ENCODE measurements around the gene CEP128.
A peak's percentile ranks its signal among the peaks of the same experiment; 100 is the strongest.

Gene CEP128

DNA sequence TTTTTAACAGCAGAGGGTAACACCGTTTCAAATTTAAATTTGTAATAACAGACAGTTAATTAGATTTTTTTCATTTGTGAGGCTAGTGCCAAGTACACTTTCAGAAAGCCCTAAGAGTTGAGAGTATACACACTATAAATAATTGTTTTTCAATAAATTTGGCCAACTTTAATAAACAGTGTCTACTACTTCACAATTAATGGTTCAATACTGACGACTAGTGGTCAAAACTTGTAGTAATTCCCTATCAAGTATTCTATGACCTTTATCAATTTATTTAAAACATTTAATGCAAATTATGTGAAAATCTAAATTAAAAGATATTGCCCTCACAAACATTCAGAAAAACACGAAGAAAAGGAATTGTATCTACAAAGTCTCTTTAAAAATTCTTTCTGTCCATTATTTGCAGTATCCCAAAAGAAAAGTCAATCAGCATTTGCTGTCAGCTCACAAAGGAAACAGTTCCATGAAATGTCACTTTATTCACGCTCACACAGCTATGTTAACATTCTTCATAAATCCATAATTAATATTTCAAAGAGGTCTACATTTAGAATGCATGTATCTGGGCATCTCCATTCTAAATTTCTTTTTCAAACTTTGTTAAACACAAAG, 91.2 kb downstream of the CEP128 start:
- Histone ChIP-seq H3K36me3 (ENCODE audit: insufficient read depth, low read length) (no peaks in the 10 kb centered on the region), H3K9me3 (ENCODE audit: low read depth, low read length) (no peaks in the 10 kb centered on the region), H3K9ac (ENCODE audit: insufficient read length) (no peak overlapping the region), H3K27ac (no peak overlapping the region), H3K4me3 (no peak overlapping the region)
- no peak for TF ChIP-seq POLR2AphosphoS5 (IDR thresholded peaks at IDR 0.05; ENCODE audit: borderline replicate concordance, low read depth, low read length)
- TF ChIP-seq FOXP2 (optimal IDR thresholded peaks at IDR 0.05; ENCODE audit: control extremely low read depth, extremely low read length, insufficient read depth) = no peak
- TF ChIP-seq EZH2 (IDR thresholded peaks at IDR 0.05) = no peak
- DNase-seq (ENCODE audit: low read depth, low spot score) = peak; percentile 16

DNA sequence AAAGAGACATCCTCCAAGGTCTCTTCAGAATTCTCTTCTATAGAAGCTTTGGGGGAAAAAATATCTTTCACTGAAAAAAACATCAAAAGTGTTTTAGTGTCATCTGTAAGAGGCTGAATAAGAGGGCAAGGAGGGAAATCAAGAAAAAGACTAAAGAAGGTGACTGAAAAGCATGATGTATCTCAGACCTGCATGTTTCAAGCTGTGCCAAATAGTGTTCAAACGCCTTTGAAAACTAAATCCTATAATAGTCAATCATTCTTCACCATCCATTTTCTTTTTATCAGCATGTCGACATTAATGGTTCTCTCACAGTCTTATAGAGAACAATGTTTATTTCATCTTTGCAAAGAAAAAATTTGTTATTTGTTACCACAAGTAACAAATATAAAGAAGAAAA, 94.5 kb downstream of the CEP128 start:
- no peaks in the 10 kb centered on the region for H3K36me3 ChIP-seq (ENCODE audit: insufficient read depth, low read length)
- no peak overlapping the region for H3K4me3 ChIP-seq
- H3K9me3 ChIP-seq (ENCODE audit: low read depth, low read length) = no peaks in the 10 kb centered on the region
- TF ChIP-seq EZH2 (IDR thresholded peaks at IDR 0.05) = no peak
- no peak for TF ChIP-seq POLR2AphosphoS5 (IDR thresholded peaks at IDR 0.05; ENCODE audit: borderline replicate concordance, low read depth, low read length)
- no peak for TF ChIP-seq FOXP2 (optimal IDR thresholded peaks at IDR 0.05; ENCODE audit: control extremely low read depth, extremely low read length, insufficient read depth)
- H3K27ac ChIP-seq = no peak overlapping the region
- DNase-seq (ENCODE audit: low read depth, low spot score) = no peak
- H3K9ac ChIP-seq (ENCODE audit: insufficient read length) = no peak overlapping the region

DNA sequence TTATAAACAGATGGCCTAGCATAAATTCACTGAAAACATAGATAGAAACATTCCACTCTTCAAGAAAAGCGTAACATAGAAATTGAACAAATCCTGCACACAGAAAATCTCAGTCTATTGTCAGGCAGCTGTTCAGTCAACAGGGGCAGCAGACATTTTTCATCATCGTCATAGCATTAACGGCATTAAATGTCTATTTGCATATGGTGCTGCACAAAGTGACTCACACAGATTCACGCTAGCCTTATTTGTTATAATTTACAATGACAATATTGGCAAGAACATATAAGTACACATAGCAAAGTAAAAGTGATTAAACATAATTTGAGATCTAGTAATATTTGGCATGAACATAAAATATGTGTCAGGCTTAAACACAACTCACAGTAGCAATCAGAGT, 95.7 kb downstream of the CEP128 start:
- no peak for DNase-seq (ENCODE audit: low read depth, low spot score)
- no peak overlapping the region for H3K9ac ChIP-seq (ENCODE audit: insufficient read length)
- H3K9me3 ChIP-seq (ENCODE audit: low read depth, low read length) = no peaks in the 10 kb centered on the region
- no peak overlapping the region for H3K27ac ChIP-seq
- H3K4me3 ChIP-seq = no peak overlapping the region
- no peak for TF ChIP-seq FOXP2 (optimal IDR thresholded peaks at IDR 0.05; ENCODE audit: control extremely low read depth, extremely low read length, insufficient read depth)
- no peak for TF ChIP-seq EZH2 (IDR thresholded peaks at IDR 0.05)
- H3K36me3 ChIP-seq (ENCODE audit: insufficient read depth, low read length) = no peaks in the 10 kb centered on the region

DNA sequence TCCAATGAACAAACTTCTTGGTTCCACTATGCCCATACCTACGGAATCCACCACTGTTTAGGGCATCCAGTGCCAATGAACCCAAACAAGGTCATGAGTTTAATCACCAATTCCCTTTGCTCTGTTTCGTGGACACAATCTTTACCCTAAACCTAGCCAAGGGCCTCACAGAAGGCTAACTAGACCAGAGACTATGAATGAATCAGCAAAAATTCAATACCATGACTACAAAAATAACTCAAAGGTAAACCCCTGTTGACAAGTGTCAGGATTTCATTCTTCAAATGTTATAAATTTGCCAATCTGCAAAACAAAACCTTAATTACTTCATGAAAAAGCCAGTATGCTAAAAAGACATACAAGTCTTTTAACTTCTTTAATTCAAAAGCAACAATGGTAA, 96.7 kb downstream of the CEP128 start:
- Histone ChIP-seq H3K9ac (ENCODE audit: insufficient read length) (no peak overlapping the region), H3K4me3 (no peak overlapping the region), H3K9me3 (ENCODE audit: low read depth, low read length) (no peaks in the 10 kb centered on the region), H3K36me3 (ENCODE audit: insufficient read depth, low read length) (no peaks in the 10 kb centered on the region), H3K27ac (no peak overlapping the region)
- DNase-seq (ENCODE audit: low read depth, low spot score) = no peak
- TF ChIP-seq POLR2AphosphoS5 (IDR thresholded peaks at IDR 0.05; ENCODE audit: borderline replicate concordance, low read depth, low read length) = no peak
- no peak for TF ChIP-seq FOXP2 (optimal IDR thresholded peaks at IDR 0.05; ENCODE audit: control extremely low read depth, extremely low read length, insufficient read depth)
- no peak for TF ChIP-seq EZH2 (IDR thresholded peaks at IDR 0.05)

DNA sequence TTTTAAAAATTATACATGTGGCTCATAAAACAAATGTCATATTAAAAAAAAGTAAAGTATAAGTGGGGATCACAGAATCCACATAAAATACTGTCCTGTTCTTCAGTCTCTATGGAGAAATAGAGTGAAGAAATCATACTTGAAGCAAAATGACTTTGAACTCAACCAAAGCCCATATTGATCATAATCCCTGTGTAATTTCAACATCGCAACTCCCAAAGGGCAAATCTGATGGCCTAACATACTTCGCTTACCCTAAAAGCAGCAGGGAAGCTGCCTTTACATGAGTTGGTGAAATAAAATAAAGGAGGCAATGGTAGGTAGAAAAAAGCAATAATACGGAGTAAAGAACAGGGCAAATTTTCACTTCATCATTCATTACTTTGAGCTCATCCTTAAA, 101.8 kb downstream of the CEP128 start:
- no peak overlapping the region for H3K27ac ChIP-seq
- H3K4me3 ChIP-seq = no peak overlapping the region
- no peak for DNase-seq (ENCODE audit: low read depth, low spot score)
- no peaks in the 10 kb centered on the region for H3K36me3 ChIP-seq (ENCODE audit: insufficient read depth, low read length)
- no peak for TF ChIP-seq POLR2AphosphoS5 (IDR thresholded peaks at IDR 0.05; ENCODE audit: borderline replicate concordance, low read depth, low read length)
- TF ChIP-seq FOXP2 (optimal IDR thresholded peaks at IDR 0.05; ENCODE audit: control extremely low read depth, extremely low read length, insufficient read depth) = no peak
- no peak for TF ChIP-seq EZH2 (IDR thresholded peaks at IDR 0.05)
- no peak overlapping the region for H3K9ac ChIP-seq (ENCODE audit: insufficient read length)
- H3K9me3 ChIP-seq (ENCODE audit: low read depth, low read length) = no peaks in the 10 kb centered on the region

DNA sequence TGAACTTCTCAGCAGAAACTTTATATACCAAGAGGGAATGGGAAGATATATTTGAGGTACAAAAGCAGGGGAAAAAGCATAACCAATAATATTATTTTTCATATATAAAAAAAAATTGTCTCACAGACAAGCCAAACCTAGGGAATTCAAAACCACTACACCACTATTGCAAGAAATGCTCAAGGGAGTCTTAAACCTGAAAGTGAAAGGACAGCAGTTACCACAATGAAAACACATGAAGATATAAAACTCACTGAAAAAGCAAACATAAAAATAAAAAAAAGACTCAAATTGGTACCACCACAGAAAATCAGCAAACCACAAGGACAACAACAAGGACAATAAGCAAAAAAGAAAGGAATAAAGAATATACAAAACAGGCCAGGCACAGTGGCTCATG, 131.9 kb downstream of the CEP128 start:
- Histone ChIP-seq H3K9me3 (ENCODE audit: low read depth, low read length) (no peaks in the 10 kb centered on the region), H3K36me3 (ENCODE audit: insufficient read depth, low read length) (no peaks in the 10 kb centered on the region), H3K9ac (ENCODE audit: insufficient read length) (no peak overlapping the region), H3K27ac (no peak overlapping the region), H3K4me3 (no peak overlapping the region)
- no peak for TF ChIP-seq FOXP2 (optimal IDR thresholded peaks at IDR 0.05; ENCODE audit: control extremely low read depth, extremely low read length, insufficient read depth)
- no peak for TF ChIP-seq POLR2AphosphoS5 (IDR thresholded peaks at IDR 0.05; ENCODE audit: borderline replicate concordance, low read depth, low read length)
- TF ChIP-seq EZH2 (IDR thresholded peaks at IDR 0.05) = no peak
- DNase-seq (ENCODE audit: low read depth, low spot score) = no peak

DNA sequence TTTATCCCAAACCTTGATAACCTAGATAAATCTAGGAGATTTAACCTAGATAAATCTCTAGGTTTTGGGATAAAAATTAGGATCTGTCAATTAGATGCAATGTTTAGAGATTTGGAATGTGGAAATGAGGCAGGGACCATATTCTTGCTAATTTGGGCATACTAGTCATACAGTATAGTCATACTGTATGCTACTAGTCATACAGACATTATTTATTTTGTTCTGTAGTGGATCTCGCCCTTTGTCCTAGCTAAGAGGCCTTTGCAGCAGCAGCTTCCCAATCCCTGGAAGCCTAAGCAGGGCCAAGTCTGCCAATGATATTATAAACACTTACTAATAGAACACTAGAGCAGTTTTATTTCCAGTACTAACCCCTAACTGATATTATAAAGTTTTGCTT, 136.4 kb downstream of the CEP128 start:
- no peak for DNase-seq (ENCODE audit: low read depth, low spot score)

DNA sequence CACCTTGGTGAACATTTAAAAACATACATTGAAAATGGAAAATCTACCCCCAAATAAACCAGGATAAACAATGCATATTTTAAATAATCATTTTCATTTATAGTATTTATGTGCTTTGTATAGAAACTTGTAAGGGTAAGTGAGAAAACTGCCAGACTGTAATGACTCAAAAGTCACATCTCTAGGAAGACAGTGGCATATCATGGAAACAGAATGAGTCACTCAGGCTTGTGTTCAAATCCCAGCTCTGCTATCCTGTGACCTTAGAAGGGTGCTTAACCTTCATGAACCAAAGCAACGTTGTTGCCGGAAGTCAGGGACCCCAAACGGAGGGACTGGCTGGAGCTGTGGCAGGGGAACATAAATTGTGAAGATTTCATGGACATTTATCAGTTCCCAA, 142.7 kb downstream of the CEP128 start:
- no peak overlapping the region for H3K27ac ChIP-seq
- TF ChIP-seq POLR2AphosphoS5 (IDR thresholded peaks at IDR 0.05; ENCODE audit: borderline replicate concordance, low read depth, low read length) (no peak), EZH2 (IDR thresholded peaks at IDR 0.05) (no peak), FOXP2 (optimal IDR thresholded peaks at IDR 0.05; ENCODE audit: control extremely low read depth, extremely low read length, insufficient read depth) (no peak)
- DNase-seq (ENCODE audit: low read depth, low spot score) = no peak
- no peak overlapping the region for H3K4me3 ChIP-seq
- H3K9me3 ChIP-seq (ENCODE audit: low read depth, low read length) = peaks cover 4% of the 10 kb centered on the region; the same call in 1 of the 2 replicates
- no peaks in the 10 kb centered on the region for H3K36me3 ChIP-seq (ENCODE audit: insufficient read depth, low read length)
- no peak overlapping the region for H3K9ac ChIP-seq (ENCODE audit: insufficient read length)

More for the DNA sequence above, 136.4 kb downstream of the CEP128 start:
- no peak for TF ChIP-seq EZH2 (IDR thresholded peaks at IDR 0.05)
- TF ChIP-seq FOXP2 (optimal IDR thresholded peaks at IDR 0.05; ENCODE audit: control extremely low read depth, extremely low read length, insufficient read depth) = no peak
- TF ChIP-seq POLR2AphosphoS5 (IDR thresholded peaks at IDR 0.05; ENCODE audit: borderline replicate concordance, low read depth, low read length) = no peak
- Histone ChIP-seq H3K4me3 (no peak overlapping the region), H3K9me3 (ENCODE audit: low read depth, low read length) (peaks cover 3% of the 10 kb centered on the region; the same call in 1 of the 2 replicates), H3K27ac (no peak overlapping the region), H3K36me3 (ENCODE audit: insufficient read depth, low read length) (no peaks in the 10 kb centered on the region), H3K9ac (ENCODE audit: insufficient read length) (no peak overlapping the region)

DNA sequence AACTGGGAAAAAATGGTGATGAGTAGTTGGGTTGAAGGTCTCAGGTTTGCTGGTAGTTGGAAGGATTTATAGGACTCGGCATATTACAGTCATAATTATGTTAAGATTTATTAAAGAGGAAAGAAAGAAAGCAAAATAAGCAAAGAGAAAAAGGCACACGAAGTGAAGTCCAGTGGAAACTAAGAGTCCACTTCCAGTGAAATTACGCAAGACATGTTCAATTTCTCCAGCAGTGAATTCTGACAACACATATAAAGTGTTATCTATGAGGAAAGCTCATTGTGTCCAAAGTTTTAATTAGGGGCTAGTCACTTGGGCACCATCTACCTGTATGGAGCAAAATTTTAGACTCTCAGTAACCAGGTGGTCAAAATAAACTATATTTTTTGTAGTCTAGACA, 143.3 kb downstream of the CEP128 start:
- Histone ChIP-seq H3K27ac (no peak overlapping the region), H3K9me3 (ENCODE audit: low read depth, low read length) (peaks cover 4% of the 10 kb centered on the region; the same call in 1 of the 2 replicates), H3K36me3 (ENCODE audit: insufficient read depth, low read length) (no peaks in the 10 kb centered on the region), H3K4me3 (no peak overlapping the region), H3K9ac (ENCODE audit: insufficient read length) (no peak overlapping the region)
- no peak for TF ChIP-seq EZH2 (IDR thresholded peaks at IDR 0.05)
- no peak for TF ChIP-seq POLR2AphosphoS5 (IDR thresholded peaks at IDR 0.05; ENCODE audit: borderline replicate concordance, low read depth, low read length)
- TF ChIP-seq FOXP2 (optimal IDR thresholded peaks at IDR 0.05; ENCODE audit: control extremely low read depth, extremely low read length, insufficient read depth) = no peak
- no peak for DNase-seq (ENCODE audit: low read depth, low spot score)
